ENCODE measurements around the gene CXCL10. TPM values are rescaled to one million over a fixed set of nuclear protein-coding genes. Genes with fewer than 3 reads are reported as not detected.

CXCL10 gene
- total RNA-seq, 4 donors from 2014 or later: 0.50 TPM; not detected in 3

DNA sequence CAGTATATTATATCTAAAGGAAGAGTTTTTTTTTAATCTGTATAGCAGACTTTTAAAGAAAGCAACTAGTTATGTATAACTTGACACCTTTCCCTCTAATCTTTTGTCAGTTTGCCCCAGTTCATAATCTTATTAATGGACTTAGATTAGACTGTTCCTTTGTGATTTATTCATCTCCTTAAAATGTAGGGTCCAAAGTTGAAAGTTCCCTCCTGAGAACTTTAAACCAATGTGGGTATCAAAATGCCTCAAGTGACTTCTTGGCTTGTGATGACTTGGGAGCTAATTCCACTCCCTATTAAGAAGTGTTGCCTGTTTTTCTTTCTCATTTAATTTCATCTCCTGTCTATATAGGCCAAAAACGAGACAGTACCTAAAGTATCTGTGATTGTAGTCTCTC is 26.2 kb downstream of the CXCL10 start:
- intact Hi-C loops (cut with DNase I): no loop called here
- Histone ChIP-seq H3K4me1 (no peaks in the 10 kb centered on the region), H3K4me3 (no peak overlapping the region), H3K27ac (replicated peaks in 1 of 4) (no peak overlapping the region), H3K9me3 (no peaks in the 10 kb centered on the region), H3K27me3 (no peaks in the 10 kb centered on the region), H3K36me3 (no peaks in the 10 kb centered on the region)
- TF ChIP-seq, protein P1, sequence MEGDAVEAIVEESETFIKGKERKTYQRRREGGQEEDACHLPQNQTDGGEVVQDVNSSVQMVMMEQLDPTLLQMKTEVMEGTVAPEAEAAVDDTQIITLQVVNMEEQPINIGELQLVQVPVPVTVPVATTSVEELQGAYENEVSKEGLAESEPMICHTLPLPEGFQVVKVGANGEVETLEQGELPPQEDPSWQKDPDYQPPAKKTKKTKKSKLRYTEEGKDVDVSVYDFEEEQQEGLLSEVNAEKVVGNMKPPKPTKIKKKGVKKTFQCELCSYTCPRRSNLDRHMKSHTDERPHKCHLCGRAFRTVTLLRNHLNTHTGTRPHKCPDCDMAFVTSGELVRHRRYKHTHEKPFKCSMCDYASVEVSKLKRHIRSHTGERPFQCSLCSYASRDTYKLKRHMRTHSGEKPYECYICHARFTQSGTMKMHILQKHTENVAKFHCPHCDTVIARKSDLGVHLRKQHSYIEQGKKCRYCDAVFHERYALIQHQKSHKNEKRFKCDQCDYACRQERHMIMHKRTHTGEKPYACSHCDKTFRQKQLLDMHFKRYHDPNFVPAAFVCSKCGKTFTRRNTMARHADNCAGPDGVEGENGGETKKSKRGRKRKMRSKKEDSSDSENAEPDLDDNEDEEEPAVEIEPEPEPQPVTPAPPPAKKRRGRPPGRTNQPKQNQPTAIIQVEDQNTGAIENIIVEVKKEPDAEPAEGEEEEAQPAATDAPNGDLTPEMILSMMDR (IDR thresholded peaks at IDR 0.05): no peak
- TF ChIP-seq POLR2A (IDR thresholded peaks at IDR 0.05; ENCODE audit: low read depth): no peak
- TF ChIP-seq POLR2AphosphoS5 (IDR thresholded peaks at IDR 0.05): no peak
- TF ChIP-seq EP300 (IDR thresholded peaks at IDR 0.05): no peak
- no peak for DNase-seq (ENCODE audit: extremely low spot score)
- 85% methylated on average over 1 of the region's 1 CpG for WGBS

DNA sequence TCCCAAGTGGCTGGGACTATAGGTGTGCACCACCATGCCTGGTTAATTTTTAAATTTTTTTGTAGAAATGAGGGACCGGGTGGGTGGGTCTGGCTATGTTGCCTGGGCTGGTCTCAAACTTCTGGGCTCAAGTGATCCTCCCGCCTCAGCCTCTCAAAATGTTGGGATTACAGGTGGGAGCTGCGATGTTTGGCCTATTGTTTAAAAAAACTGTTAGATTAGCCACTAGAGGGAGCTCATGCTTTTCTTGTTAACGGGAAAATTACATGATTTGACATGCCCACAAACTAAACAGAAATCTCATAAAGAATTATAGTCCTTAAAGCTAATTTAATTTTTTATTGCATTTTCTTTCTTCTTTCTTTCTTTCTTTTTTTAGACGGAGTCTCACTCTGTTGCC is 27.6 kb downstream of the CXCL10 start:
- H3K27ac ChIP-seq (replicated peaks in 1 of 4): no peak overlapping the region
- intact Hi-C loops (cut with DNase I): loop anchor here (1.0 kb wide), 1 partner anchor 73 kb away; no protein-coding TSS in a partner anchor
- H3K36me3 ChIP-seq: no peaks in the 10 kb centered on the region
- DNase-seq (ENCODE audit: extremely low spot score): peak; percentile 47
- H3K27me3 ChIP-seq: no peaks in the 10 kb centered on the region
- peaks cover 0 to 6% (median 5%) of the 10 kb centered on the region in 4 donors for H3K4me1 ChIP-seq
- H3K4me3 ChIP-seq: no peak overlapping the region
- no peaks in the 10 kb centered on the region for H3K9me3 ChIP-seq
- WGBS: 9% methylated on average over 5 of the region's 5 CpGs
- TF ChIP-seq EP300 (IDR thresholded peaks at IDR 0.05) (no peak), POLR2A (IDR thresholded peaks at IDR 0.05; ENCODE audit: low read depth) (no peak), POLR2AphosphoS5 (IDR thresholded peaks at IDR 0.05) (no peak)
- TF ChIP-seq, protein P1 (IDR thresholded peaks at IDR 0.05): peak; percentile 66 to 72 (median 67)

DNA sequence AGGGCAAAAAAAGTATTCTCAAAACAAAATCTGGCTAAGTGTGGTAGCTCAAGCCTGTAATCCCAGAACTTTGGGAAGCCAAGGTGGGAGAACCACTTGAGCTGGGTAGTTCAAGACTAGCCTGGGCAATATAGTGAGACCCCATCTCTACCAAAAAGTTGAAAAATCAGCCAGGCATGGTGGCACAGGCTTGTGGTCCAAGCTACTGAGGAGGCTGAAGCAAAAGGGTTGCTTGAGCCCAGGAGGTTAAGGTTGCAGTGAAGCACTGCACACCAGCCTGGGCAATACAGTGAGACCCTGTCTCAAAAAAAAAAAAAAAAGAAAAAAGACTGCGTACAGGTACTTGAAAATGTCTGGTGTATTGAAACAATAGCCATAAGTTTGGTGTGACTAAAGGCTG is 30.8 kb downstream of the CXCL10 start:
- Histone ChIP-seq H3K9me3 (no peaks in the 10 kb centered on the region), H3K4me1 (peaks cover 12 to 35% (median 30%) of the 10 kb centered on the region in 4 donors), H3K27me3 (no peaks in the 10 kb centered on the region), H3K27ac (replicated peaks in 1 of 4) (no peak overlapping the region), H3K36me3 (no peaks in the 10 kb centered on the region), H3K4me3 (no peak overlapping the region)
- WGBS: 97% methylated on average over 1 of the region's 1 CpG
- peak; percentile 24 for DNase-seq (ENCODE audit: extremely low spot score)
- TF ChIP-seq, protein P1 (IDR thresholded peaks at IDR 0.05): no peak
- TF ChIP-seq POLR2A (IDR thresholded peaks at IDR 0.05; ENCODE audit: low read depth) (no peak), EP300 (IDR thresholded peaks at IDR 0.05) (no peak), POLR2AphosphoS5 (IDR thresholded peaks at IDR 0.05) (no peak)
- intact Hi-C loops (cut with DNase I): no loop called here

DNA sequence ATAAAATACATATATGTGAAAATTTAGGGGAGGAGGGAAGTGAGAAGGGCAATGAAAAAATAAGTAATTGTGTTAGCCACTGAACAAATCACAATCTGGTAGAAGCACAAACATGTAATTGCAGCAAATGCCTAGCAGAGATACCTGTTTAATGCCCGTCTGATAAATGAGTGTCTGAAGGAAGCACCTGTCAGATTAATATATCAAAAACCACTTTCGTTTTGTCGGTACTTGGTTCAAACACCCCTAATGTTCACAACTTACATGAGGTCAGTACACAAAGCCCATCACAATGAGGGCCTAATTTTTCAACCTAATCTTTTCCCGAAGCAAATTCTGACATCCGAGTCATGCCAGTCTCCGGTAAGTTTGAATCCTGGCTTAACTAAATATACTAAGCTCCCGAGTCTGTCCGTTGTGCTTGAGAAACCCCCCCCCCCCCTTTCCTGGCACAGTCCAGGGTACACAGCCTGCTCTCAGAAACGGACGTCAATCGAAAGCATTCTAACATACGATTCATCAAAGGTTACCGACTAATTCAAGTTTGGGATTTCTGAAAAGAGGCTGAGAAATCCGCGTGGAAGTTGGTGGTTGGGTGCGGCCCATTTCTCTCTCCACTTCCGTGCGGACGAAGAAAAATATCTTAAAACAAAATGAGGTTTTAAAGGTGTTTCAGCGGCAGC is 33.3 kb downstream of the CXCL10 start:
- no peaks in the 10 kb centered on the region for H3K36me3 ChIP-seq
- intact Hi-C loops (cut with DNase I): no loop called here
- H3K27ac ChIP-seq (replicated peaks in 1 of 4): peak overlapping the region; percentile 65 to 74 (median 70)
- WGBS: 1% methylated on average over 20 of the region's 20 CpGs
- no peaks in the 10 kb centered on the region for H3K9me3 ChIP-seq
- TF ChIP-seq POLR2A (IDR thresholded peaks at IDR 0.05; ENCODE audit: low read depth) (no peak), POLR2AphosphoS5 (IDR thresholded peaks at IDR 0.05) (no peak), EP300 (IDR thresholded peaks at IDR 0.05) (no peak)
- TF ChIP-seq, protein P1 (IDR thresholded peaks at IDR 0.05): no peak
- peak overlapping the region; percentile 68 to 90 (median 78) for H3K4me3 ChIP-seq
- H3K27me3 ChIP-seq: no peaks in the 10 kb centered on the region
- H3K4me1 ChIP-seq: peaks cover 12 to 46% (median 34%) of the 10 kb centered on the region in 4 donors
- peak; percentile 68 for DNase-seq (ENCODE audit: extremely low spot score)
